K562 (cell line): Measurements from ENCODE around the gene MBD6. TPM values are rescaled to one million over a fixed set of nuclear protein-coding genes. Genes with fewer than 3 reads are reported as not detected.

Experiments used
- ATF7 ChIP-seq: fragments of 450-650 bp; IDR thresholded peaks from 2 replicates; pipeline ENCODE4 v1.7.1; 2014; ENCODE audit warnings: mild to moderate bottlenecking, moderate library complexity
- C11orf30 ChIP-seq: fragments of 450-650 bp; IDR thresholded peaks from 2 replicates; pipeline ENCODE4 v1.6.1; 2016; ENCODE audit warnings: low read depth, mild to moderate bottlenecking
- CEBPB ChIP-seq: fragments of 450-650 bp; IDR thresholded peaks from 2 replicates; pipeline ENCODE4 v1.6.1; 2016; ENCODE audit warnings: missing genetic modification characterization, missing compliant biosample characterization
- CEBPG ChIP-seq, 3 experiments: fragments of 200-800 bp in 1 of 3; sonication (Bioruptor generic) in 1 of 3; sonication (generic) in 1 of 3; formaldehyde crosslinking in 1 of 3; IDR thresholded peaks in 2 of 3; conservative IDR thresholded peaks in 1 of 3; 2 replicates each; pipeline versions ENCODE4 v1.6.1 to v1.8.0; 2016 to 2022; ENCODE audit warnings: missing compliant biosample characterization in 2 of 3, missing genetic modification characterization in 2 of 3, mild to moderate bottlenecking in 1 of 3, missing genetic modification reagents in 1 of 3
- COPS2 ChIP-seq: fragments of 450-650 bp; conservative IDR thresholded peaks from 2 replicates; pipeline ENCODE4 v1.6.1; 2016; ENCODE audit warnings: mild to moderate bottlenecking, moderate library complexity
- CTBP1 ChIP-seq: fragments of 450-650 bp; IDR thresholded peaks from 2 replicates; pipeline ENCODE4 v1.6.1; 2016; ENCODE audit warnings: borderline replicate concordance
- EP300 ChIP-seq: IDR thresholded peaks from 2 replicates; pipeline ENCODE4 v1.6.1; 2012; ENCODE audit warnings: low read length, improper control_type of control experiment
- FOSL1 ChIP-seq: fragments of 200-800 bp; sonication (Bioruptor generic); conservative IDR thresholded peaks from 2 replicates; pipeline ENCODE4 v1.6.1; 2016; ENCODE audit warnings: missing genetic modification characterization, missing compliant biosample characterization
- NR2C2 ChIP-seq, 2 experiments: fragments of 200-800 bp in 1 of 2; sonication (Bioruptor generic) in 1 of 2; sonication (generic) in 1 of 2; formaldehyde crosslinking in 1 of 2; IDR thresholded peaks; 2 replicates each; pipeline versions ENCODE4 v1.6.1 to v1.8.0; 2016 to 2022; ENCODE audit warnings: mild to moderate bottlenecking in 1 of 2, missing compliant biosample characterization in 1 of 2, missing genetic modification characterization in 1 of 2, missing genetic modification reagents in 1 of 2
- POLR2H ChIP-seq: IDR thresholded peaks from 2 replicates; pipeline ENCODE4 v1.6.1; 2016; ENCODE audit warnings: missing genetic modification characterization, low read depth, mild to moderate bottlenecking, control low read depth, missing compliant biosample characterization, moderate library complexity
- RAD21 ChIP-seq, 2 experiments: fragments of 250-450 bp in 1 of 2; fragments of 450-650 bp in 1 of 2; sonication (Bioruptor Pico) in 1 of 2; formaldehyde crosslinking in 1 of 2; IDR thresholded peaks in 1 of 2; conservative IDR thresholded peaks in 1 of 2; 2 replicates each; pipeline versions ENCODE4 v1.4.0 to v1.8.0; 2020 to 2022; ENCODE audit warnings: mild to moderate bottlenecking in 2 of 2, moderate library complexity in 1 of 2
- SMAD4 ChIP-seq: fragments of 250-450 bp; sonication (Bioruptor Pico); conservative IDR thresholded peaks from 2 replicates; pipeline ENCODE4 v1.8.0; 2021; ENCODE audit warnings: inconsistent platforms, mild to moderate bottlenecking, moderate library complexity
- ZBTB8A ChIP-seq: fragments of 450-650 bp; IDR thresholded peaks from 2 replicates; pipeline ENCODE4 v1.6.1; 2018; ENCODE audit warnings: mild to moderate bottlenecking, moderate library complexity; ENCODE audit not compliant: partially characterized antibody
- ZNF589 ChIP-seq: fragments of 200-800 bp; sonication (Bioruptor generic); IDR thresholded peaks from 2 replicates; pipeline ENCODE4 v1.6.1; 2016; ENCODE audit warnings: low read depth, missing genetic modification characterization, missing compliant biosample characterization
- polyA plus RNA-seq, 8 experiments: library from polyadenylated mRNA; depleted of rRNA in 4 of 8; stranded (reverse) in 5 of 8; unstranded in 3 of 8; fragments of >200 nt; fragmentation: Nextera tagmentation in 2 of 8; fragmentation: Illumina TruSeq in 1 of 8; extraction: Ambion mirVana in 2 of 8; extraction: Trizol in 1 of 8; gene quantifications; 2 replicates each; pipeline versions ENCODE4 v1.2.1 to v1.2.3, GENCODE V29; 2011 to 2014; ENCODE audit warnings: inconsistent platforms in 1 of 8, missing spikeins in 1 of 8
- total RNA-seq, 7 experiments: library from RNA; depleted of rRNA in 6 of 7; stranded (reverse); fragments of >200 nt in 6 of 7; fragmentation: Illumina TruSeq in 2 of 7; extraction: Trizol in 2 of 7; gene quantifications; 2 replicates each; pipeline versions ENCODE4 v1.2.1 to v1.2.3, GENCODE V29; 2011 to 2021; ENCODE audit warnings: low replicate concordance in 1 of 7
- TF ChIP-seq, protein P1 (sequence below): fragments of 450-650 bp; formaldehyde crosslinking; IDR thresholded peaks from 2 replicates; pipeline ENCODE4 v1.4.0; 2022; ENCODE audit warnings: mild to moderate bottlenecking, moderate library complexity

Gene MBD6
- total and polyA plus RNA-seq, 9 of the 15 experiments (the other 6 are each of a cell fraction or from before 2014, with no cell fraction given): 2.0 to 54.8 (median 3.8) TPM

- peak; percentile 41 for TF ChIP-seq POLR2H (tag)
- TF ChIP-seq NR2C2 (CRISPR knock-in tag; IDR thresholded peaks at IDR 0.05): no peak
- 0 out of 2 replicates have a peak, but pooled peaks have one; percentile 30 for TF ChIP-seq NR2C2 (tag; IDR thresholded peaks at IDR 0.05)
- TF ChIP-seq FOSL1 (tag): peak; percentile 29; the same call in 1 of the 2 replicates
- peak; percentile 70 for TF ChIP-seq EP300
- no peak for TF ChIP-seq RAD21 (CRISPR knock-in tag; conservative IDR thresholded peaks at IDR 0.05 in 1 of 2, IDR thresholded peaks at IDR 0.05 in 1 of 2)
- TF ChIP-seq CEBPB (tag): peak; percentile 55
- peak; percentile 54; the same call in 1 of the 2 replicates for TF ChIP-seq ZNF589 (CRISPR knock-in tag)
- peak; percentile 9; the same call in 1 of the 2 replicates for TF ChIP-seq C11orf30
- no peak for TF ChIP-seq COPS2
- TF ChIP-seq CTBP1: peak; percentile 54; the same call in 1 of the 2 replicates
- TF ChIP-seq ATF7: peak; percentile 70; the same call in 1 of the 2 replicates
- TF ChIP-seq, protein P1, sequence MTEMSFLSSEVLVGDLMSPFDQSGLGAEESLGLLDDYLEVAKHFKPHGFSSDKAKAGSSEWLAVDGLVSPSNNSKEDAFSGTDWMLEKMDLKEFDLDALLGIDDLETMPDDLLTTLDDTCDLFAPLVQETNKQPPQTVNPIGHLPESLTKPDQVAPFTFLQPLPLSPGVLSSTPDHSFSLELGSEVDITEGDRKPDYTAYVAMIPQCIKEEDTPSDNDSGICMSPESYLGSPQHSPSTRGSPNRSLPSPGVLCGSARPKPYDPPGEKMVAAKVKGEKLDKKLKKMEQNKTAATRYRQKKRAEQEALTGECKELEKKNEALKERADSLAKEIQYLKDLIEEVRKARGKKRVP (CRISPR knock-in tag): peak; percentile 87
- no peak for TF ChIP-seq ZBTB8A
- TF ChIP-seq SMAD4 (CRISPR knock-in tag): peak; percentile 58; the same call in 1 of the 2 replicates
- TF ChIP-seq CEBPG (CRISPR knock-in tag; IDR thresholded peaks at IDR 0.05): peak; percentile 94
- TF ChIP-seq CEBPG (tag; conservative IDR thresholded peaks at IDR 0.05 in 1 of 2, IDR thresholded peaks at IDR 0.05 in 1 of 2): peak in 1 of 2 experiments; percentile 93; a peak in 3 of 4 replicates
Observed at GRCh38 chr12:57548488-57548887, 25.9 kb downstream of the MBD6 start (continued).
